ENCODE results near the gene SSBP3.

GRCh38 chr1:54218883-54219687 is 187.1 kb downstream of the SSBP3 start:
- no peak for TF ChIP-seq POLR2A (IDR thresholded peaks at IDR 0.05)
- TF ChIP-seq, protein P1, sequence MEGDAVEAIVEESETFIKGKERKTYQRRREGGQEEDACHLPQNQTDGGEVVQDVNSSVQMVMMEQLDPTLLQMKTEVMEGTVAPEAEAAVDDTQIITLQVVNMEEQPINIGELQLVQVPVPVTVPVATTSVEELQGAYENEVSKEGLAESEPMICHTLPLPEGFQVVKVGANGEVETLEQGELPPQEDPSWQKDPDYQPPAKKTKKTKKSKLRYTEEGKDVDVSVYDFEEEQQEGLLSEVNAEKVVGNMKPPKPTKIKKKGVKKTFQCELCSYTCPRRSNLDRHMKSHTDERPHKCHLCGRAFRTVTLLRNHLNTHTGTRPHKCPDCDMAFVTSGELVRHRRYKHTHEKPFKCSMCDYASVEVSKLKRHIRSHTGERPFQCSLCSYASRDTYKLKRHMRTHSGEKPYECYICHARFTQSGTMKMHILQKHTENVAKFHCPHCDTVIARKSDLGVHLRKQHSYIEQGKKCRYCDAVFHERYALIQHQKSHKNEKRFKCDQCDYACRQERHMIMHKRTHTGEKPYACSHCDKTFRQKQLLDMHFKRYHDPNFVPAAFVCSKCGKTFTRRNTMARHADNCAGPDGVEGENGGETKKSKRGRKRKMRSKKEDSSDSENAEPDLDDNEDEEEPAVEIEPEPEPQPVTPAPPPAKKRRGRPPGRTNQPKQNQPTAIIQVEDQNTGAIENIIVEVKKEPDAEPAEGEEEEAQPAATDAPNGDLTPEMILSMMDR (IDR thresholded peaks at IDR 0.05) = no peak
